CD14-positive monocyte (primary cell): ENCODE data around the gene LTBP1. TPM values are rescaled to one million over a fixed set of nuclear protein-coding genes. Genes with fewer than 3 reads are reported as not detected.

Experiments
- DNase-seq, 3 donors: peaks; one replicate each; pipeline ENCODE4 v3.0.0-alpha.2; 2011 to 2022
- H2AFZ ChIP-seq: 2 replicates; pipeline ENCODE4 v1.6.0; 2012; ENCODE audit warnings: mild to moderate bottlenecking, low read depth, low read length, inconsistent platforms; ENCODE audit not compliant: insufficient read depth, poor library complexity, severe bottlenecking
- H3K27ac ChIP-seq, 2 donors: 1 replicate in 1 of 2; 2 replicates in 1 of 2; pipeline ENCODE4 v1.5.1; 2012 to 2013; ENCODE audit warnings: low read length in 2 of 2, control low read depth in 1 of 2, inconsistent platforms in 1 of 2, low read depth in 1 of 2, mild to moderate bottlenecking in 1 of 2
- H3K27me3 ChIP-seq, 2 donors: one replicate each; pipeline versions ENCODE4 v1.6.0 to v1.6.1; 2011 to 2013; ENCODE audit warnings: low read length in 2 of 2; ENCODE audit not compliant: control insufficient read depth in 2 of 2, insufficient read depth in 2 of 2
- H3K36me3 ChIP-seq, 2 donors: replicated peaks in 1 of 2; 1 replicate in 1 of 2; 2 replicates in 1 of 2; pipeline versions ENCODE4 v1.5.1 to v1.6.1; 2012 to 2013; ENCODE audit warnings: low read length in 2 of 2, control low read depth in 1 of 2, inconsistent platforms in 1 of 2, mild to moderate bottlenecking in 1 of 2; ENCODE audit not compliant: insufficient read depth in 2 of 2, control insufficient read depth in 1 of 2
- H3K4me1 ChIP-seq, 2 donors: 1 replicate in 1 of 2; 2 replicates in 1 of 2; pipeline versions ENCODE4 v1.5.1 to v1.6.1; 2012 to 2013; ENCODE audit warnings: low read length in 2 of 2, control low read depth in 1 of 2, inconsistent platforms in 1 of 2, mild to moderate bottlenecking in 1 of 2, moderate library complexity in 1 of 2; ENCODE audit not compliant: insufficient read depth in 2 of 2, control insufficient read depth in 1 of 2
- H3K4me2 ChIP-seq: replicated peaks from 2 replicates; pipeline ENCODE3; 2012; ENCODE audit warnings: low read length, moderate library complexity, mild to moderate bottlenecking; ENCODE audit not compliant: poor library complexity, severe bottlenecking; ENCODE audit errors: extremely low read depth
- H3K4me3 ChIP-seq, 3 experiments: fragments of 200-600 bp in 1 of 3; sonication (generic) in 1 of 3; replicated peaks in 1 of 3; 1 replicate in 2 of 3; 2 replicates in 1 of 3; pipeline ENCODE4 v1.5.1; 2011 to 2013; ENCODE audit warnings: low read length in 3 of 3, mild to moderate bottlenecking in 3 of 3, control low read depth in 2 of 3, low read depth in 2 of 3, inconsistent platforms in 1 of 3, moderate library complexity in 1 of 3
- H3K79me2 ChIP-seq: 2 replicates; pipeline ENCODE4 v1.6.0; 2012; ENCODE audit warnings: mild to moderate bottlenecking, control low read depth, inconsistent platforms, low read length, moderate library complexity; ENCODE audit not compliant: insufficient read depth
- H3K9ac ChIP-seq: 2 replicates; pipeline ENCODE4 v1.6.0; 2017; ENCODE audit warnings: low read length, mild to moderate bottlenecking; ENCODE audit not compliant: insufficient read depth, poor library complexity, severe bottlenecking
- H3K9me3 ChIP-seq, 2 donors: replicated peaks in 1 of 2; 1 replicate in 1 of 2; 2 replicates in 1 of 2; pipeline versions ENCODE4 v1.5.1 to v1.6.1; 2012 to 2013; ENCODE audit warnings: low read length in 2 of 2, control low read depth in 1 of 2; ENCODE audit not compliant: control insufficient read depth in 1 of 2, insufficient read depth in 1 of 2
- H4K20me1 ChIP-seq: 2 replicates; pipeline ENCODE4 v1.6.0; 2012; ENCODE audit warnings: mild to moderate bottlenecking, low read length, control low read depth, moderate library complexity; ENCODE audit not compliant: insufficient read depth
- H3K27ac Mint-ChIP-seq, 7 donors: one replicate each; pipeline ENCODE4 v1.8.0; 2020; ENCODE audit warnings: mild to moderate bottlenecking in 7 of 7, mixed read lengths in 7 of 7, moderate library complexity in 6 of 7, inconsistent platforms in 2 of 7
- H3K27me3 Mint-ChIP-seq, 3 donors: one replicate each; pipeline ENCODE4 v1.8.0; 2021 to 2022; ENCODE audit warnings: low read depth in 3 of 3, mild to moderate bottlenecking in 3 of 3, mixed read lengths in 3 of 3, moderate library complexity in 3 of 3, inconsistent platforms in 1 of 3
- H3K36me3 Mint-ChIP-seq, 2 donors: one replicate each; pipeline ENCODE4 v1.8.0; 2020; ENCODE audit warnings: mixed read lengths in 2 of 2, inconsistent platforms in 1 of 2, mild to moderate bottlenecking in 1 of 2
- H3K4me1 Mint-ChIP-seq: one replicate; pipeline ENCODE4 v1.8.0; 2020; ENCODE audit warnings: mild to moderate bottlenecking, mixed read lengths
- H3K4me3 Mint-ChIP-seq, 2 donors: one replicate each; pipeline ENCODE4 v1.8.0; 2020; ENCODE audit warnings: mild to moderate bottlenecking in 2 of 2, mixed read lengths in 2 of 2, moderate library complexity in 1 of 2
- H3K9me3 Mint-ChIP-seq, 7 donors: one replicate each; pipeline ENCODE4 v1.8.0; 2020 to 2022; ENCODE audit warnings: mixed read lengths in 7 of 7, mild to moderate bottlenecking in 6 of 7, moderate library complexity in 6 of 7, inconsistent platforms in 2 of 7
- WGBS: methylation state at CpG from one replicate; pipeline ENCODE4 v1.1.5; 2013; ENCODE audit warnings: missing lambda C conversion rate; ENCODE audit not compliant: insufficient coverage; 5-methylcytosine and 5-hydroxymethylcytosine counted together
- intact Hi-C, 2 donors: fragments of 100-400 bp; cut with micrococcal nuclease; formaldehyde crosslinking; loops; one replicate each; pipeline versions ENCODE4 v1.15.0 to v1.15.1; 2023
- polyA plus RNA-seq, 3 donors: library from polyadenylated mRNA; depleted of rRNA in 1 of 3; unstranded in 2 of 3; stranded (reverse) in 1 of 3; fragments of 300-500 nt in 2 of 3; fragments of >200 nt in 1 of 3; fragmentation: Illumina TruSeq in 2 of 3; gene quantifications; 1 replicate in 2 of 3; 2 replicates in 1 of 3; pipeline ENCODE4 v1.2.3, GENCODE V29; 2012 to 2021
- TF ChIP-seq, protein P1 (sequence below): fragments of 200-600 bp; IDR thresholded peaks from one replicate; pipeline ENCODE4 v1.8.0; 2022; ENCODE audit warnings: antibody characterized with exemption, mild to moderate bottlenecking

Gene LTBP1
- polyA plus RNA-seq, 3 donors = 0.18 to 0.24 TPM; not detected in 1

DNA sequence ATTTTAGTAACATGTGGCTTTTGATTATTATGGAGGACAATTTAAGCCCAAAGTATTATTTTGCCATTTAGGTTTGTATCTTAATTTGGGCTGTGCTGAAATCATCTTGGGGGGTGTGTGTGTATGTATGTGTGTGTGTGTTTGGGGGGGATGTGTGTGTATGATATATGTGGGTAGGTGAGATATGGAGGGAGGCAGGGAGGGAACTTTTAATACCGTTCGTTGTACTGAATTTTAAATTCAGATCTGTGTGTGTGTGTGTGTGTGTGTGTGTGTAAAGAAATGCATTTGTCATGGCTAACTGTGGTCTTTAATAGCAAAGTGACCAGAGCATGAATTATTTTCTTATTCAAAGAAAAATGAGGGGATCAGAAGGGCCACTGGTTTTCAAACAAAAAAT is 113.7 kb downstream of the LTBP1 start:
- Histone ChIP-seq H3K27ac (no peak overlapping the region), H3K79me2 (no peaks in the 10 kb centered on the region), H3K36me3 (no peaks in the 10 kb centered on the region), H3K9ac (no peak overlapping the region), H3K9me3 (peaks cover 0 to 10% of the 10 kb centered on the region in 2 donors), H3K4me2 (no peak overlapping the region), H3K4me3 (no peak overlapping the region), H3K4me1 (no peaks in the 10 kb centered on the region), H4K20me1 (no peaks in the 10 kb centered on the region), H2AFZ (no peak overlapping the region), H3K27me3 (no peaks in the 10 kb centered on the region)
- Mint-ChIP-seq H3K27me3 (peaks cover 0 to 5% (median 1%) of the 10 kb centered on the region in 3 donors), H3K27ac (no peak overlapping the region), H3K4me3 (no peak overlapping the region), H3K4me1 (no peaks in the 10 kb centered on the region), H3K9me3 (peaks cover 2 to 15% (median 8%) of the 10 kb centered on the region in 7 donors), H3K36me3 (no peaks in the 10 kb centered on the region)
- no CpG with 5 or more reads among the region's 2 CpGs for WGBS
- TF ChIP-seq, protein P1, sequence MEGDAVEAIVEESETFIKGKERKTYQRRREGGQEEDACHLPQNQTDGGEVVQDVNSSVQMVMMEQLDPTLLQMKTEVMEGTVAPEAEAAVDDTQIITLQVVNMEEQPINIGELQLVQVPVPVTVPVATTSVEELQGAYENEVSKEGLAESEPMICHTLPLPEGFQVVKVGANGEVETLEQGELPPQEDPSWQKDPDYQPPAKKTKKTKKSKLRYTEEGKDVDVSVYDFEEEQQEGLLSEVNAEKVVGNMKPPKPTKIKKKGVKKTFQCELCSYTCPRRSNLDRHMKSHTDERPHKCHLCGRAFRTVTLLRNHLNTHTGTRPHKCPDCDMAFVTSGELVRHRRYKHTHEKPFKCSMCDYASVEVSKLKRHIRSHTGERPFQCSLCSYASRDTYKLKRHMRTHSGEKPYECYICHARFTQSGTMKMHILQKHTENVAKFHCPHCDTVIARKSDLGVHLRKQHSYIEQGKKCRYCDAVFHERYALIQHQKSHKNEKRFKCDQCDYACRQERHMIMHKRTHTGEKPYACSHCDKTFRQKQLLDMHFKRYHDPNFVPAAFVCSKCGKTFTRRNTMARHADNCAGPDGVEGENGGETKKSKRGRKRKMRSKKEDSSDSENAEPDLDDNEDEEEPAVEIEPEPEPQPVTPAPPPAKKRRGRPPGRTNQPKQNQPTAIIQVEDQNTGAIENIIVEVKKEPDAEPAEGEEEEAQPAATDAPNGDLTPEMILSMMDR = no peak
- intact Hi-C loops = no loop called here
- DNase-seq = no peak

DNA sequence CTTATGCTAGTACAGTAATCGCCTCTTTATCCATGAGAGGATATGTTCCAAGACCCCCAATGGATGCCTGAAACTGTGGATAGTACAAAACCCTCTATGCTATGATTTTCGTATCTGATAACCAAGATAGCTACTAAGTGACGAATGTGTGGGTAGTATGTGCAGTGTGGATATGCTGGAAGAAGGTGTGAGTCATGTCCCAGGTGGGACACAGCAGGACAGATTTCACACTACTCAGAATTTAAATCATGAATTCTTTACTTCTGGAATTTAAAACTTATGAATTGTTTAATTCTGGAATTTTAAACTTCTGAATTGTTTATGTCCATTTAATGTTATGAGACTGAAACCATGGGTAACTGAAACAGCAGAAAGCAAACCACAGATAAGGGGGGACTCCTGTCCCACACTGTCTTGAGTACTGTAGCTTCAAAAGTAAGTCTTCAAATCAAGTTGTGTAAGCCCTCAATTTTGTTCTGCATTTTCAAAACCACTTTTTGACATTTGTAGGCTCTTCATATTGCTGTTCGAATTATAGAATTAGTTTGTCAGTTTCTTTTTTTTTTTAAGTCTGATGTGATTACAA is 116.0 kb downstream of the LTBP1 start:
- Histone ChIP-seq H3K9ac (no peak overlapping the region), H3K4me1 (no peaks in the 10 kb centered on the region), H3K79me2 (no peaks in the 10 kb centered on the region), H2AFZ (no peak overlapping the region), H4K20me1 (no peaks in the 10 kb centered on the region), H3K4me2 (no peak overlapping the region), H3K36me3 (no peaks in the 10 kb centered on the region), H3K4me3 (no peak overlapping the region), H3K27me3 (no peaks in the 10 kb centered on the region), H3K27ac (no peak overlapping the region), H3K9me3 (no peaks in the 10 kb centered on the region)
- Mint-ChIP-seq H3K27me3 (peaks cover 0 to 3% (median 1%) of the 10 kb centered on the region in 3 donors), H3K9me3 (peaks cover 0 to 2% (median 0%) of the 10 kb centered on the region in 7 donors), H3K4me3 (no peak overlapping the region), H3K4me1 (no peaks in the 10 kb centered on the region), H3K36me3 (no peaks in the 10 kb centered on the region), H3K27ac (no peak overlapping the region)
- 75% methylated on average over 1 of the region's 4 CpGs for WGBS
- DNase-seq = no peak
- TF ChIP-seq, protein P1 = no peak
- intact Hi-C loops = no loop called here
